HG02571 (cell line): ENCODE results near the gene CPEB1.
A peak's percentile ranks its signal among the peaks of the same experiment; 100 is the strongest.

Source experiments
- ATAC-seq: cut with Tn5 transposase; IDR thresholded peaks from one replicate; pipeline ENCODE4 v1.9.1; 2021; ENCODE audit warnings: mild to moderate bottlenecking, moderate library complexity; ENCODE audit not compliant: unreplicated experiment

Gene CPEB1

GRCh38 chr15:82595766-82596165 is 51.4 kb downstream of the CPEB1 start:
- ATAC-seq: no peak

GRCh38 chr15:82595203-82595602 is 52.0 kb downstream of the CPEB1 start:
- ATAC-seq: no peak

GRCh38 chr15:82587805-82588204 is 59.4 kb downstream of the CPEB1 start:
- no peak for ATAC-seq

GRCh38 chr15:82585072-82585471 is 62.1 kb downstream of the CPEB1 start:
- ATAC-seq: no peak

- ATAC-seq: no peak
Observed at GRCh38 chr15:82580713-82581112, 66.5 kb downstream of the CPEB1 start.

GRCh38 chr15:82575335-82575734 is 71.8 kb downstream of the CPEB1 start:
- ATAC-seq: no peak

- ATAC-seq: no peak
Observed at GRCh38 chr15:82572986-82573385, 74.2 kb downstream of the CPEB1 start.

- ATAC-seq: no peak
Observed at GRCh38 chr15:82572311-82572710, 74.9 kb downstream of the CPEB1 start.

- ATAC-seq: no peak
Observed at GRCh38 chr15:82571722-82572222, 75.4 kb downstream of the CPEB1 start.

GRCh38 chr15:82570721-82571508 is 76.2 kb downstream of the CPEB1 start:
- no peak for ATAC-seq

- no peak for ATAC-seq
Observed at GRCh38 chr15:82569834-82570233, 77.3 kb downstream of the CPEB1 start.

- no peak for ATAC-seq
Observed at GRCh38 chr15:82568986-82569385, 78.2 kb downstream of the CPEB1 start.

GRCh38 chr15:82567661-82568060 is 79.5 kb downstream of the CPEB1 start:
- no peak for ATAC-seq

GRCh38 chr15:82566690-82567089 is 80.5 kb downstream of the CPEB1 start:
- ATAC-seq: no peak

- no peak for ATAC-seq
Observed at GRCh38 chr15:82558502-82558901, 88.7 kb downstream of the CPEB1 start.

GRCh38 chr15:82556315-82557035 is 90.7 kb downstream of the CPEB1 start:
- ATAC-seq: no peak

GRCh38 chr15:82554849-82555248 is 92.3 kb downstream of the CPEB1 start:
- no peak for ATAC-seq

GRCh38 chr15:82554351-82554750 is 92.8 kb downstream of the CPEB1 start:
- no peak for ATAC-seq

GRCh38 chr15:82553846-82554245 is 93.3 kb downstream of the CPEB1 start:
- ATAC-seq: no peak

- no peak for ATAC-seq
Observed at GRCh38 chr15:82552861-82553260, 94.3 kb downstream of the CPEB1 start.

- ATAC-seq: peak; percentile 60
Observed at GRCh38 chr15:82551646-82552247, 95.4 kb downstream of the CPEB1 start.

GRCh38 chr15:82549199-82549665 is 97.9 kb downstream of the CPEB1 start:
- ATAC-seq: no peak
